T-helper 2 cell treated with Interferon-gamma antibody and Interleukin-4, amounts not matched to agents 100 ng/mL and 5 ng/mL, for 36 hours (primary cell): ENCODE data around the gene MECR. TPM values are rescaled to one million over a fixed set of nuclear protein-coding genes. Genes with fewer than 3 reads are reported as not detected.

Experiments
- intact Hi-C: fragments of 100-400 bp; cut with micrococcal nuclease; formaldehyde crosslinking; loops from one replicate; pipeline ENCODE4 v1.15.1; 2023
- total RNA-seq: library from RNA; stranded (reverse); gene quantifications from 2 replicates; pipeline ENCODE4 v1.2.3, GENCODE V29; 2022

MECR gene
- total RNA-seq, 1 donor from 2014 or later: 24.7 TPM

DNA sequence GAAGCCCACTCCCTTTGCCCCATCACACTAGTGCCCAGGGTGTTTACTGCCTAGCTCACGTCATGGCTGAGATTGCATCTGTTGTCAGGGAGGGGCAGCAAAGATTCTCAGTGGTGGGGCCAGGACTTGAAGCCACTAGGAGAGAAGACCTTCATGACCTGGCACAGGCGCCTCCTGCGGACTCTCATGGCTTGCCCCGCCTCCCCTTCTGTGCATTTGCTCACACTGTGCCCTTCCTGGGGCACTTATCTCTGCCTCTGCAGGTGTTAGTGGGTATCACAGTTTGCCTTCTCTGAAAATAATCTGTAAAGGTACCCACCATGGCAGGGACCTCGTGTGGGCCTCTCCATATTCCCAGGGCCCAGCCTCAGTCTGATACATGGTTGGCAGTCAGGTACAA is 25.7 kb upstream of the MECR start:
- intact Hi-C loops: no loop called here

DNA sequence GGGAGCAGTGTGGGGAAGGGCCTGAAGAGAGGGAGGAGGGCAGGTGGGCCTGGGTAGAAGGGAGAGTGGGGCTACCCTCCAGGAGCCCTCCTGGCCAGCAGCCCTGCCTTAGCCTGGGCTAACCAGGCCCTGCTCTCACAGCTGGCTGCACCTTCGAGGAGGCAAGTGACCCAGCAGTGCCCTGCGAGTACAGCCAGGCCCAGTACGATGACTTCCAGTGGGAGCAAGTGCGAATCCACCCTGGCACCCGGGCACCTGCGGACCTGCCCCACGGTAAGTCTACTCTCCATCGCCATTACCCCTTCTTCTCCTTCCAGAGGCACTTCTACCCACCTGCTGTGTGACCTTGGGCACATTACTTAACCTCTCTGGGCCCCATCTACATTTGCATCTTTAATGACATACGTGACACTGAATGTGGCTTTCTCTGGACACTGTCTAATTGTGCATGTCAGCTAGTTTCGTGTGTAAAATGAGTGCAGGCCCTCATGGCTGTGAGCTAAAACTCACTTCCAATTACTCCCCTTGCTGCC is 24.5 kb upstream of the MECR start:
- intact Hi-C loops: no loop called here

DNA sequence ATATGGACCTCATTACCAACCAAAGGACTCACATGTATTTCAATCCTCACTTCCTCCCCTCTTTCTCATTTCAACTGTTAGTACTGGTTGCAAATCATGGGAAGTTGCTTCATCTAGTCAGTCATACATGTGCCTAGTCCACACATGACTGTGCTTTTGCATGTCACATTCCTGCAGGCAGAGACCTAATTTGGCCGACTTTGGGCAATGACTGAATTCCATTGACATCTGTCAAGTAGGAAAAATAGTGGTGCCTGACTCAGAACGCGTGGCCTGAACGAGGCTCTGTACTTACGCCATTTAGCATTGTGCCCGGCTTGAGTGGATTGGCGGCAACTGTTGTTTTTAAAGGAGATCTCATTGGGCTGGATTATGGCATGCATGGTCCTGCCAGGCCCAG is 23.6 kb upstream of the MECR start:
- intact Hi-C loops: no loop called here

DNA sequence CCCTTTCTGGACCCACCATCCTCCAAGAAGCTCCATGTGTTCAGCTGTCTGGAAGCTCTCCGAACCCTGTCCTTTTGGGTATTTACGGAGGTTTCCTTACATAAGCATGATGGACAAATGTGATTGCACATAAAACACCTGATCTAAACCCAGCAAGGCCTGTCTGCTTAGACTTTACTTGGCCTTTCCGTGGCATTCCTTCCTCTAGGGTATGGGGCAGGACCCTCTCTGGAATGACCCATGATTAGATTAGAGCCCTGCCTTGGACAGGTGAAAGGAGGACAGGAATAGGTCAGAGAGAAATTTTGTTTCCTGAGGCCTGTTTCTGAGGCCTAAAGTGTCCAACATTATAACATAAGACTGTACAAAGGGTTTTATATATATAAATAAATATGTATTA is 22.4 kb upstream of the MECR start:
- intact Hi-C loops: no loop called here

DNA sequence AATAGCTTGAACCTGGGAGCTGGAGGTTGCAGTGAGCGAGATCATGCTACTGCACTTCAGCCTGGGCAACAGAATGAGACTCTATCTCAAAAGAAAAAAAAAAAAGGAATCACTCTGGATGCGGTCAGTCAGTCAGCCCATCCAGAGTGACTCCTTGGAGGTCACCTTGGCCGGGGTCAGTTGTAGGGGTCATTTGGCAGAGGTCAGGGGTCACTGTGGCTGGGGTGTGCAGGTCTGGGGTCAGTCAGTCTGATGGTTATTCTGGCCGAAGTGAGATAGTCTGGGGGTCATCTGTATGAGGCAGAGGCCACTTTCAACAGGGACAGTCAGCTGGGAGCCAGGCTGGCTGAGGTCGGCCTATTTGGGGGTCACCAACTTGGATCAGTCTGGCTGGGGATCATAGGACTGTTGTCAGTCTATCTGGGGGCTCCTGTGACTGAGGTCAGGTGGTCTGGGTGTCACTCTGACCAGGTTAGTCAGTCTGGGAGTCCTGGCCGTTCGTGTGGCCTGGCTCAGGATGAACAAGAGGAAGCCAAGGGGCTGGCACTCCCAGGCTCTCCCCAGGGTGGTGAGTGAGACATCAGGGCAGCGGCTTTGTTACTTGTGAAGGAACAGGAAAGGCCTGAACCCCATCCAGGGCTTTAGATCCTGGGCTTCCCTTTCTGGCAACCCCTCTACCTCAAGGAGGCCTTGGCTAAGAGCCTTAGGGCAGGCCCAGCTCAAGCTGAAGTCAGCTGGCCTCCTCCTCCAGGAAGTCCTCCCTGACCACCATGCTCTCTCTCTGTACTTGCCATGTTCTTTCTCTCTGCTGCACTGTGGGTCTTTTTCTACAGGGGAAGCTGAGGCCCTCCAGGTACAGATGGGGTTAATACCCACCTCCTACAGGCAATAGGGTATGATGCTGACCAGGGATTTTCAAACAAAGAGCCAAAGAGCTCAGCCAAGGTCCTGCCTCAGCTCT is 20.7 kb upstream of the MECR start:
- intact Hi-C loops: no loop called here

DNA sequence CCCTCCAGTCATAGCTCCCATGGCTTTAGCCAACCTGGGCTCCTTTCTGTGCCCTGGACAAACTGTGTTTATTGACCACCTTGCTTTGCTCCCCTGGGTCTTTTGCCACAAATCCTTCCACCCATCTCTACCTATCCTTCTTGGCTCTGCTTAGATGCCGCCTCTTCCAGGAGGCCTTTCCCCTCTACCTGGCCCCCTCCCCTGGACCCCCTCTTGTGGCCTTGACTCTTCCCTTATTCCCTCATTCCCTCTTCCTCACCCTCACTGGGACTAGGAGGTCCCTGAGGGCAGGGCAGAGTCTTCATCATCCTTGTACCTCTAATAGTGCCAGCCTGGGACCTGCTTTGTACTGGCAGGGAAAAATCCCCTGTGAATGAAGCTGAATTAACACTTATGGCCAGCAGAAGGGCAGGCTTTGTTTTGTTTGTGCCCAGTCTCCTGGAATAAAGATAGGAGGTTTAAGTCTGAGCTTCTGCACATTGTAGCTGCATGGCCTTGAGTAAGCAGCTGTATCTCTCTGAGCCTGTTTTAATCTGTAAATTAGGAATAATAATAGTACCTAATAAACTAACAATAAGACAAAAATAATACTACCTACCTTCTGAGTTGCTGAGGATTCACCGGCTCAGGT is 19.3 kb upstream of the MECR start:
- intact Hi-C loops: no loop called here

DNA sequence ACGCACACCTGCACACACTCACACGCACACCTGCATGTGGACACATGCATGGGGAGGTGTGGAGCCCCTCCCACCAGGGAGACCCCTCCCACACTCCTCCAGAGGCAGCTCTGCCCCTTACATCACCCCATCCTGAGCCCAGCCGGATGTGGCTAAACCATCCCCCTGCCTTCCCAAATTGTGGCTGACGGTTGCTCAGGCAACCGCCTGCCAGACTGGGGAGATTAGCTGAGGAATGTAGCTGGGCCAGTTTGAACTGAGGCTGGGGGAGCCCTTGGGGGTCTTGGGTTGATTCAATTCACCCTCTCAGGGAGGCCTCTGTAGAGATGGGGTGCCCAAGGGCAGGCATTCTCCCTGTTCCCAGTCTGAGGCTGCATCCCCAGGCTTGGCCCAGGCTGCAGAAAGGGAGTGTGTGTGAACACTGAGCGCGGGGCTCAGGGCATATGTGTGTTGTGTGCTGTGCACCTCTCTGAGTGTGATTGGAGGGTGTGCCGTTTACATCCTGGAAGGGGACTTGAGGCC is 18.5 kb upstream of the MECR start:
- intact Hi-C loops: no loop called here

DNA sequence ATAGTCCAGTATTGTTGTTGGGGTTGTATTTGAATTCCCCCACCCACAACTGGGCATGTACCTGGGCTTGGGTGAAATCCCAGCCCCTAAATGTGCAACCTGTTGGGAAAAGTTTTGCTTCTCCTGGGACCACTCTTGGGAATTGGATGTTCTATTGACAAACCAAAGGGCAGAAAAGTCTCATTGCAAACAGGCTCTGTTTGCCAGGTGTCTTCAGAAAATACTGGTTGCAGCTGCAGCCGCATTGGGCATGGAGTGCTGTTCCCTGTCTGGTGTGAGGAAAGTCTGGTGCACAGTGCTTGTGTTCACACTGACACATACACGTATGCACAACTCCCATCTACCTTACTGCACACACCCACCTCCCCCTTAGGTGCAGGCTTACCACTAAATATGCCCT is 17.7 kb upstream of the MECR start:
- intact Hi-C loops: no loop called here

DNA sequence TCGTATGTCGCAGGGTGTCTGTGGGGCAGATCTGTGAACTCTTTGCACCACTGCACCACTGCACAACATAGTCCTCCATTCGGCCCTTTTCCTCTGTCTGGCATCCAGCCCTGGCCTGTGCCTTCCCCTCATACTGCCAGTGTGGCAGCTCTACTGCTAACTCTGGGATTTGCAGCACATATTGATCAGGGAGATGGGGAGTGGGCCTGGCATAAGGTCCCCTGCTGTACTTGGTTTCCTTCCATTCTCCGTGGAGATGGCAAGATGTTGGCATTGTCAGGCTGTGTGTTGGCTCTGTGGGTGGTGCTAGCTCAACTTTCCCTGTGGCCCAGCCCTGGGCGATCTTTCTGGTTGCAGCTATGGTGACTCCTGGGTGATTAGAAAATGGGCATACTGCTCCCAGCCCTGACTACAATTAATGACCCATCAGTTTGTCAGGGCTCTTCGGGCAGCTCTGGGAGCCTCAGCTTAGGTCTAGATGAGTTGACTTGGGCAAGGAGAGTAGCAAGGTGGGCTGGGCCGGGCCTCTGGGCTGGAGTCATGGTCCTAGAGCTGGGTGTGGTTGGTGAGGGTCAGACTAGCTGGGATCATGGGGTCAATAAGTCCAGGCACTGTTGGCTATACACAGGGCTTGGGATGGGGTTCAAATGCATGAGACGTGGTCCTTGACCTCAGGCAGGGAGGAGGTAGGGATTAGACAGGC is 17.0 kb upstream of the MECR start:
- intact Hi-C loops: no loop called here

DNA sequence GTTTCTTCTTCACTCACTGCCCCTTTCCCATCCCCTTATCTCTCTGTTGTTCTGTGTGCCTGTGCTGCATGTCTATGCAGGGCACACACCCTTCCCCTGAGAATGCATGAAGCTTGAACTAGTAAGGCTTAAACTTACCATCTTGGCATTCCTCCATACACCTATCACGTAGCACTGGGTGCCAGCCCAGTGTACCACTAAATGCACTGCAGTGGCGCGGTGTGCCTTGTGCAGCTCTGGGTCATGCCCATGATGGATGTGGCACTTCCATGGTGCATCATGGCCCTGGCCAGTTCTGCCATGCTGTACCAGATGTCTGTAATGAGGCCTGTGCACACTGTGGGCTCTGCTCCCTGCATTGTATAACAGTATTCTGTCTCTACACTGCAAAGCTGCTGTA is 16.3 kb upstream of the MECR start:
- intact Hi-C loops: no loop called here

DNA sequence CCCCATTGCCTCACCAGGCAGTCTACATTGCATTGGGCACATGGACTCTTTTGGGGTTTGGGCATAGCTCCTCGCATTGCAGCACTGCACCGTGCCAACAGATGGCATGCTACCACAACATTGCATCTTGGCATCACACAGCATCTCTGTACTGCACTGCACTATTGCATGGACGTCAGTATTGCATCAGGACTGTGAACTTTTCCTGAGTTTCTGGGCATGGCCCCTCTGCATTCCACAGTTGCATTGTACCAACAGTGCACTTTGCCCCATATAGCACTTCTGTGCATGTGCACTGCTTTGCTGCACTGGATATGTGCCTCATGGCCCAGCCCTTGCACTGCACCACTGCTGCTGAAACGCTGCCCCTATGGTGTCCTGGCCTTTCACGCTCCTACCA is 15.1 kb upstream of the MECR start:
- intact Hi-C loops: no loop called here

DNA sequence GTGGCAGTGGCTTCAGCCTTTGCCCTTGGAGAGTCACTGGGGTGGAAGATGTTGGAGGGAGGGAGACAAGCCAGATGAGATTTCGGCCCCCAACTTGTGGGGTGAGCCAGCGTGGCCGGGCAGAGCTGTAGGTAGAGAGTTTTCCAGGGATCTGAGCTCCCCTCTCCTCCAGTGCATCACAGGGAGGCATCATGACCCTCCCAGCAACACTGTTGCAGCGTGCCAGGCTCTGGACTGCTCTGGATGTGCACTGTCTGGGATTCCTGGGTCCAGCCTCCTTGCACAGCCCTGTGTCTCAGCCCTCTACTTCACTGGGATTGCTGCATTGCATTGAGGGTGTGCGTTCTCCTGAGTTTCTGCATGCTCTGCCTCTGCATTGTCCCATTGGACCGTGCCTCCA is 14.5 kb upstream of the MECR start:
- intact Hi-C loops: no loop called here

DNA sequence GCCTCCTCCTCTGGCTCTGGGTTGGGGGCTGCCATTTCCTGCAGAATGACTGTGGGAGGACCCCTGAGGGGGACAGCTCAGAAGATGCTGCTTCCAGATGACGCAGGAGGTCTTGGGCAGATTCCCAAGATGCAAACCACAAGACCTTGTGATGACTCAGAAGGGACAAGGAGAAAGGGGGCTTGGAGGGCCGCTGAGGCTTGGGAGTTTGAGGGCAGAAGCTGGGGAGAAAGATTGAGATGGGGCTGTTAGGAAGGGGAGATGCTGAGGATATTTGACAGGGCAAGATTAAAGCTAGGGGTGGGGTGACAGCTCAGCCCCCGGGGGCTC is 13.1 kb upstream of the MECR start:
- intact Hi-C loops: no loop called here

DNA sequence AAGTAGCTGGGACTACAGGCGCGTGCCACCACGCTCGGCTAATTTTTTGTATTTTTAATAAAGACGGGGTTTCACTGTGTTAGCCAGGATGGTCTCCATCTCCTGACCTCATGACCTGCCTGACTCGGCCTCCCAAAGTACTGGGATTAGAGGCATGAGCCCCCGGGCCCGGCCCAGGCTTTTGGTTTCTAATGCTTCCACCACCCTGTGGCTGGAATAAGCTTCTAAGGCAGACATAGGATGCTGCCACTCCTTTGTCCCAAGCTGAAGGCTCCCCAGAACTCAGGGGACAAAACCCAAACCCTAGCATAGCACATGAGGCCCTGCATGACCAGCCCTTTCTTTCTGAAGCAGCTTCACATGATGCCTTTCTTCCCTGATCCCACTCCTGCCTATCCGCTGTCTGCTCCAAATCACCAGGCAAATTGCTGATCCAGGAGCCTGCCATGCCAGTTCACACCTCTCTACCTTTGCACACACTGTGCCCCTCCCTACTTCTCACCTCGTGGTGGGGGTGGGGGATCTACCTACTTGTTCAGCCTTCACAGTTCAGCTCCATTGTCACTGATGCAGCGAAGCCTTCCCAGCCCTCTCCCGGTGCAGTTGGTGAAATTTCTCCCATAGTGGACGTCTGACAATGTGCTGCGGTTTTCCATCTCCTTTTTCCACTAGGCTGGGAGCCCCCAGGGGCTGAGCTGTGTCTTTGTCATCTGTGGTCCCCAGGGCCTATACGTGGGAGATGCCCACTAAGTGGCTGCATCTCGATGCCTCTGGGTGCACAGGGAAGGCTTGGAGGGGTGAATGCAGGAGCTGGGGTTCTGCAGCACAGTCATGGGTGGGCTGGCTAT is 12.5 kb upstream of the MECR start:
- intact Hi-C loops: no loop called here

DNA sequence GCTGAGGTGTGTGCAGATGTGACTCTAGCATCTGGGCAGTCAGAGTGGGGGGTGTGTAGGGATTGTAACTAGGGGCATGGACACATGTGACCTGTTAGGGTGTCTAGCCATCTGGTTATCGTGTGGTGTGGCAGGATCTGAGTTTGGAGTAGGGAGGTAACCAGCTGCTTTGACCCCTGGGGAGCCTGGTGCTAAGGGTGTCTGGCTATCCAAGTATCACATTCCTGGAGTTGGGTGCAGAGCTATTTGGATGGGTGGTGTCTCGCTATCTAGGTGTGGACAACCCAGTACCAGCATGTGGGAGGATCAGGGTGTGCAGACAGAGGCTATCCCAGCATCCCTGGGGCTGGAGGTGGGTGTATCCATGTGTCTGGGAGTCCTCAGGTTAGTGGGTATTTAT is 10.3 kb upstream of the MECR start:
- intact Hi-C loops: no loop called here

DNA sequence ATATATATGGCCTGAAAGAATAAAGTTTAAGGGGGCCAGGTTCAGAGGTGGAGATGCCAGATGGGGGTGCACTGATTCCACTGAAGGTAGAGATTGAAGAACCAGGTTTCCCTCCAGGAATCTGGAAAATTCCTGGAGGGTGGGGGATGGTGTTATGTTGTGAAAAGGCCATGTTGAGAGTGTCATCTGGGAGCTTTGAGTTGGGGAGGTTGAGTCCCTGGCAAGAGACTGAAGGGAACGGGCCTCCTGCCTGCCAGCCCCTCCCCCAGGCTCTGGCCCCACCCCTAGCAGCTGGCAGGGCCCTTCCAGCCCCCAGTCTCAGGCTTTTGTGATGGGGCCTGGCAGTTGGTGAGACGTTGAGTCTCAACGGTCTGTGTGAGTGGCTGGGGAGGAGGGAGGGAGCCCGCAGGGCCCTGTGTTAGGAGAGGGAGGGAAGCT is 9.7 kb upstream of the MECR start:
- intact Hi-C loops: no loop called here

DNA sequence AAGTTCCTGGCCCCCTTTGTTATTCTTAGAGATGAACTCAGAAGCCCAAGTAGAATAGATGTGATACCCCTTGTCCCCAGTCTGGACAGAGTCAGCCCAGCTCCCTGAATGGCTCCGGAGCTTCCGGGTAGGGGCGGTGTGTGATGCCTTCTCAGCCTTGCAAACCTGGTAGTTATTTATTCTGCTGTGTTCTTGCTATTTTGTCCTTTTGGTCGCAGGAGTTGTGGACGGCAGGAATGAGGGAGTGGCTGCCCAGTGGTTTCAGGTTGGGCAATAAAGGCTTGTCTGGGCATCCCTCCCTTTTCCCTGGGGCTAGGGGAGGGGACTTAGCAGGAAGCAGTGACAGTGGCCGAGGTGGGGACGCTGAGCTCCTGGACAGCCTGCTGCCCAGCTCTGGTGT is 8.4 kb upstream of the MECR start:
- intact Hi-C loops: no loop called here

DNA sequence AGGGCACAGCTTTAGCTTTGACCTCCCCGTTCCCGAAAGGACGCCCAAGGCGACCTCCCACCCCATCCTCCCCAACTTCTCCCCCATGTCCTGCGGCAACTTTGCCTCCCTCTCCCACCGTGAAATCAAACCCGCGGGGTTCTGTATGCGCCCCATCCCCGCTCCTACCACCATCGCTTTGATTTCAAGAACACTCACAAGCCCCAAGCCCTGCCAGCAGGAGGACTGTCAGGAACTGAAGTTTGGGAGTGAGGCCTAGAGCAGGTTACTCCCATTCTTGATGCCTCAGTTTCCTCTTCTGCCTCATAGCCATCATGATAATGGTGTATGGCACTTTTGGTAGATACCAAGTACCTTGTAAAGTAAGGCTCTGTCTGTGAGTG is 7.9 kb upstream of the MECR start:
- intact Hi-C loops: no loop called here

DNA sequence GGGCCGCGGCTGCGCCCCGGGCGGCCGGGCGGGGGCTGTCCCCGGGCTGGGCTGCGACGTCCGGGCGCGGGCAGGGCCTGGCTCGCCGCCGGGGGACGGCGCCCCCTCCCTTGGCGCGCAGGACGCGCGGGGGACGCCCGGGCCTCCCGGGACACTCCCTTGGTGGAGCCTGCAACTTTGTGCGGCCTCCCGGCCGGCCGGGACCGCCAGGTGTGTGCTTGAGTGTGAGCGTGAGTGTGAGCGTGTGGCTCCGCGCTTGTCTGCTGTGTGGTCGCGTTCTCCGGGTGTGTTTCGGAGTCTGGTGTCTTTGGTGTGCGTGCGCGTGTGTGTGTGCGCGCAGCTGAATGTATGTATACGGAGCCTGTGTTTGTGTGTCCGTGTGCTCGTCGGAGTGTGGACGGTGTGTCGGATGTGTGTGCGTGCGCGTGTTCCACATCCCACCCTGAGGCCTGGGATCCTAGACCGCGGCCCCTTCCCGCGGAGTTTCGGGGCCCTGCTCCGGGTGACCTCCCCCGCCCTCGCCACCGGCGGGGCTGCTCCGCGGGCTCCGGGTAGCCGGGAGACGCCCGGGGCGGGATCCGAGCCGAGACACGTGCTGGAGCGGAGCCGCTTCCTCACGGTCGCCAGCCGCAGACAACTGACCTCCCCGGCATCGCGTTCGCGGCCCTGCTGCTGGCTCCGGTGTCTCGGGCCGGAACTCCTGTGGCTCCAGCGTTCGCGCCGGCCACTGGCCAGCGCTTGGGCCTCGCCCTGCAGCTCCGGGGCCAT is 7.3 kb upstream of the MECR start:
- intact Hi-C loops: no loop called here

DNA sequence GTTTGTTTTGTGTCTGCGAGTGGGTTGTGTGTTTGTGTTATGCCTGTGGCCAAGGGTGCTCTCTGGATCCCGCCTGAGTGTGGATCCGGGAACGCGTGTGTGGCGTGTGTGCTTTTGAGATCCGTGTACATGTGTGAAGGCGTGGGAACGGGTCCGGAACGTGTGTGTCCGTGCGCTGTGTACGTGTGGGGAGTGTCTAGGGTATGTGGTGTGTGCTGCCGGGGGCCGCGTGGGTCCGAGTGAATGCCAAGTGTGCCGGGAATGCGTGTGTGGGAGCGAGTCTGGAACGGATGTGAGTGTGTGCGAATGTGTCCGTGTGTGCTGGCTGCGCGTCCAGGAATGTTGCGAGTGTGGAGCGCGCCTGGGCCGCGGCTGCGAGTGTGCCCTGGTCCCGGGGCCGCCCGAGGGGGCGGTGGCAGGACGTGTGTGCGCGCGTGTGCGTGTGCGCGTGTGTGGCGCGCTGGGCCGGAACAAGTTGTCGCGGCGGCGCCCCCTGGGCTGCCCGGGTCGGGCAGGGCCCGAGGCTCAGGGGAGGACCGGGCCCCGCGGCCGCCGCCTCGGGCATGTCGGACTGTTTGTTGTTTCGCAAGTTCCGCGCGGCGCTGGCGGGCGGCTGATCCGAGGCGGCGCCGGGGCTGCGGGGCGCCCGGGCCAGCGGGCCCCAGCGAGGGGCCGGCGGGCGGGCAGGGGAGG is 6.5 kb upstream of the MECR start:
- intact Hi-C loops: no loop called here
